ENCODE data around the gene ROPN1. TPM values are rescaled to one million over a fixed set of nuclear protein-coding genes. Genes with fewer than 3 reads are reported as not detected.
A peak's percentile ranks its signal among the peaks of the same experiment; 100 is the strongest.
"Not testable (repeated sequence)": the region's sequence is repeated elsewhere in the genome, so short reads cannot be mapped to it uniquely, and the experiment has no call there.

The ROPN1 gene
- total RNA-seq (2014; rRNA removed) (not detected in 2 replicates), Bru-seq, nascent RNA (not detected), BruChase-seq, experiment 1, labeled RNA remaining after a 6-hour chase (percentile 10 among the genes with signal in this experiment), BruChase-seq, experiment 2, labeled RNA remaining after a 2-hour chase (not detected)
- long read RNA-seq = 0 reads

GRCh38 chr3:123991730-123992588 lies at the start of gene ROPN1:
Gene ROPN1 (minus strand): TSS chr3:123992124. CDS start chr3:123980481, 11,643 bp downstream.
- H3K4me3 ChIP-seq (ENCODE audit: low read length); H4K20me1 ChIP-seq (ENCODE audit: low read length); CTCF ChIA-PET; H3K27ac ChIP-seq (ENCODE audit: low read length); POLR2A ChIA-PET (ENCODE audit: unreplicated experiment); H3K9me3 ChIP-seq (ENCODE audit: low read length); H3F3A ChIP-seq (ENCODE audit: low read length, unreplicated experiment); intact Hi-C loops (cut with micrococcal nuclease); H3K79me2 ChIP-seq (ENCODE audit: low read length); BruUV-seq (replicated peaks); H3K9ac ChIP-seq (ENCODE audit: low read length); DNase-seq; H2AFZ ChIP-seq (ENCODE audit: low read length); H3K9me2 ChIP-seq (replicated peaks; ENCODE audit: low read length); H3K36me3 ChIP-seq (ENCODE audit: low read depth, low read length); H3K4me1 ChIP-seq (ENCODE audit: insufficient read depth, low read length): not testable (repeated sequence)
- Histone ChIP-seq H3K27me3 (ENCODE audit: low read length) (peaks cover 56% of the 10 kb centered on the region), H3K4me2 (ENCODE audit: low read length) (0 out of 2 replicates have a peak within 1 kb of the TSS, but pooled peaks have one; percentile 43)
- peak; percentile 75 for ATAC-seq

- H3K27me3 ChIP-seq (ENCODE audit: low read length) = peaks cover 92% of the 10 kb centered on the region
- no peak overlapping the region for H3K9ac ChIP-seq (ENCODE audit: low read length)
- H3K4me2 ChIP-seq (ENCODE audit: low read length) = no peak overlapping the region
- no peak for DNase-seq
- H3K36me3 ChIP-seq (ENCODE audit: low read depth, low read length) = no peaks in the 10 kb centered on the region
- H3K27ac ChIP-seq (ENCODE audit: low read length) = no peak overlapping the region
- no peaks in the 10 kb centered on the region for H3K9me2 ChIP-seq (replicated peaks; ENCODE audit: low read length)
- H3F3A ChIP-seq (ENCODE audit: low read length, unreplicated experiment) = no peaks in the 10 kb centered on the region
- no peaks in the 10 kb centered on the region for H3K4me1 ChIP-seq (ENCODE audit: insufficient read depth, low read length)
- no TSS peak for BruUV-seq (replicated peaks)
- no peaks in the 10 kb centered on the region for H4K20me1 ChIP-seq (ENCODE audit: low read length)
- POLR2A ChIA-PET (ENCODE audit: unreplicated experiment) = interaction anchor here (0.5 kb wide), 1 partner anchor 1554 kb away, joined by 4 read pairs; no protein-coding TSS in a partner anchor
- no peaks in the 10 kb centered on the region for H3K9me3 ChIP-seq (ENCODE audit: low read length)
- no peak for TF ChIP-seq EZH2 (IDR thresholded peaks at IDR 0.05; ENCODE audit: low read length, unreplicated experiment)
- no peak for TF ChIP-seq CTCF (conservative IDR thresholded peaks at IDR 0.05; ENCODE audit: low read depth, low read length)
- TF ChIP-seq EZH2phosphoT487 (IDR thresholded peaks at IDR 0.05; ENCODE audit: borderline replicate concordance, low read length) = no peak
- H3K4me3 ChIP-seq (ENCODE audit: low read length) = no peak overlapping the region
- H3K79me2 ChIP-seq (ENCODE audit: low read length) = no peaks in the 10 kb centered on the region
- no peak for ATAC-seq
- intact Hi-C loops (cut with micrococcal nuclease) = no loop called here
- CTCF ChIA-PET = interaction anchor here (0.8 kb wide), 1 partner anchor 38 kb away, joined by 6 read pairs; no protein-coding TSS in a partner anchor
- no peak overlapping the region for H2AFZ ChIP-seq (ENCODE audit: low read length)
Measured at GRCh38 chr3:124041553-124041952, 49.6 kb upstream of the ROPN1 start.

- Histone ChIP-seq H3K79me2 (ENCODE audit: low read length) (no peaks in the 10 kb centered on the region), H3F3A (ENCODE audit: low read length, unreplicated experiment) (no peaks in the 10 kb centered on the region), H2AFZ (ENCODE audit: low read length) (no peak overlapping the region), H3K9me2 (replicated peaks; ENCODE audit: low read length) (no peaks in the 10 kb centered on the region), H3K36me3 (ENCODE audit: low read depth, low read length) (no peaks in the 10 kb centered on the region), H3K4me2 (ENCODE audit: low read length) (no peak overlapping the region), H3K27ac (ENCODE audit: low read length) (no peak overlapping the region), H3K4me3 (ENCODE audit: low read length) (no peak overlapping the region), H4K20me1 (ENCODE audit: low read length) (no peaks in the 10 kb centered on the region), H3K4me1 (ENCODE audit: insufficient read depth, low read length) (peaks cover 3% of the 10 kb centered on the region; the same call in 1 of the 2 replicates), H3K9me3 (ENCODE audit: low read length) (no peaks in the 10 kb centered on the region), H3K27me3 (ENCODE audit: low read length) (peaks cover 83% of the 10 kb centered on the region), H3K9ac (ENCODE audit: low read length) (no peak overlapping the region)
- DNase-seq = no peak
- intact Hi-C loops (cut with micrococcal nuclease) = loop anchor here (10.0 kb wide), 1 partner anchor 517 kb away; no protein-coding TSS in a partner anchor
- ATAC-seq = no peak
- ChIA-PET POLR2A (ENCODE audit: unreplicated experiment) (no interaction called here), CTCF (no interaction called here)
- BruUV-seq (replicated peaks) = no TSS peak
- TF ChIP-seq EZH2 (IDR thresholded peaks at IDR 0.05; ENCODE audit: low read length, unreplicated experiment) (no peak), EZH2phosphoT487 (IDR thresholded peaks at IDR 0.05; ENCODE audit: borderline replicate concordance, low read length) (no peak), CTCF (conservative IDR thresholded peaks at IDR 0.05; ENCODE audit: low read depth, low read length) (no peak)
Measured at GRCh38 chr3:124037326-124037725, 45.4 kb upstream of the ROPN1 start.

- H3K27ac ChIP-seq (ENCODE audit: low read length); H3K9ac ChIP-seq (ENCODE audit: low read length); H3K4me3 ChIP-seq (ENCODE audit: low read length); H3F3A ChIP-seq (ENCODE audit: low read length, unreplicated experiment); H4K20me1 ChIP-seq (ENCODE audit: low read length); H2AFZ ChIP-seq (ENCODE audit: low read length); H3K9me2 ChIP-seq (replicated peaks; ENCODE audit: low read length); H3K36me3 ChIP-seq (ENCODE audit: low read depth, low read length); BruUV-seq (replicated peaks); ATAC-seq; H3K4me1 ChIP-seq (ENCODE audit: insufficient read depth, low read length); DNase-seq; H3K9me3 ChIP-seq (ENCODE audit: low read length); POLR2A ChIA-PET (ENCODE audit: unreplicated experiment); H3K79me2 ChIP-seq (ENCODE audit: low read length); CTCF ChIA-PET; H3K4me2 ChIP-seq (ENCODE audit: low read length): not testable (repeated sequence)
- peaks cover 72% of the 10 kb centered on the region for H3K27me3 ChIP-seq (ENCODE audit: low read length)
- intact Hi-C loops (cut with micrococcal nuclease) = loop anchor here (10.0 kb wide), 1 partner anchor 519 kb away; no protein-coding TSS in a partner anchor
Measured at GRCh38 chr3:124036214-124036613, 44.3 kb upstream of the ROPN1 start.

All from PC-3 (cell line).